Bronchial epithelial cell (primary cell): ENCODE measurements around the gene SKAP2. TPM values are rescaled to one million over a fixed set of nuclear protein-coding genes. Genes with fewer than 3 reads are reported as not detected.

ENCODE experiments used
- DNase-seq: peaks from one replicate; pipeline ENCODE4 v3.0.0-alpha.2; 2010; ENCODE audit warnings: low read depth
- FAIRE-seq: peaks from 2 replicates; lab custom pipeline; 2011; peaks lifted over from hg19 to GRCh38; lab: Jason Lieb, UNC
- H3K27me3 ChIP-seq: 2 replicates; pipeline ENCODE4 v1.5.1; 2011; ENCODE audit warnings: low read length; ENCODE audit not compliant: control insufficient read depth, insufficient read depth
- H3K36me3 ChIP-seq: 2 replicates; pipeline ENCODE4 v1.5.1; 2011; ENCODE audit warnings: low read length; ENCODE audit not compliant: control insufficient read depth, insufficient read depth
- H3K4me3 ChIP-seq: 2 replicates; pipeline ENCODE4 v1.5.1; 2011; ENCODE audit warnings: mild to moderate bottlenecking, low read depth, low read length, control low read depth
- total RNA-seq: library from RNA; depleted of rRNA; stranded (reverse); fragments of >200 nt; gene quantifications from 2 replicates; pipeline ENCODE4 v1.2.1, GENCODE V29; 2014
- TF ChIP-seq, protein P1 (sequence below): IDR thresholded peaks from 2 replicates; pipeline ENCODE4 v1.5.1; 2011; ENCODE audit warnings: mild to moderate bottlenecking, moderate library complexity, low read length, control low read depth, inconsistent platforms; ENCODE audit not compliant: insufficient read depth, severe bottlenecking

Gene SKAP2
- total RNA-seq, 1 donor from 2014 or later, result 2.1 TPM

- H3K27me3 ChIP-seq, result no peaks in the 10 kb centered on the region
- DNase-seq (peak; percentile 57), FAIRE-seq (no peak)
- no peak overlapping the region for H3K4me3 ChIP-seq
- TF ChIP-seq, protein P1, sequence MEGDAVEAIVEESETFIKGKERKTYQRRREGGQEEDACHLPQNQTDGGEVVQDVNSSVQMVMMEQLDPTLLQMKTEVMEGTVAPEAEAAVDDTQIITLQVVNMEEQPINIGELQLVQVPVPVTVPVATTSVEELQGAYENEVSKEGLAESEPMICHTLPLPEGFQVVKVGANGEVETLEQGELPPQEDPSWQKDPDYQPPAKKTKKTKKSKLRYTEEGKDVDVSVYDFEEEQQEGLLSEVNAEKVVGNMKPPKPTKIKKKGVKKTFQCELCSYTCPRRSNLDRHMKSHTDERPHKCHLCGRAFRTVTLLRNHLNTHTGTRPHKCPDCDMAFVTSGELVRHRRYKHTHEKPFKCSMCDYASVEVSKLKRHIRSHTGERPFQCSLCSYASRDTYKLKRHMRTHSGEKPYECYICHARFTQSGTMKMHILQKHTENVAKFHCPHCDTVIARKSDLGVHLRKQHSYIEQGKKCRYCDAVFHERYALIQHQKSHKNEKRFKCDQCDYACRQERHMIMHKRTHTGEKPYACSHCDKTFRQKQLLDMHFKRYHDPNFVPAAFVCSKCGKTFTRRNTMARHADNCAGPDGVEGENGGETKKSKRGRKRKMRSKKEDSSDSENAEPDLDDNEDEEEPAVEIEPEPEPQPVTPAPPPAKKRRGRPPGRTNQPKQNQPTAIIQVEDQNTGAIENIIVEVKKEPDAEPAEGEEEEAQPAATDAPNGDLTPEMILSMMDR, result no peak
- no peaks in the 10 kb centered on the region for H3K36me3 ChIP-seq
These were observed 155.0 kb downstream of the SKAP2 start for GRCh38 chr7:26709210-26709990.

DNA sequence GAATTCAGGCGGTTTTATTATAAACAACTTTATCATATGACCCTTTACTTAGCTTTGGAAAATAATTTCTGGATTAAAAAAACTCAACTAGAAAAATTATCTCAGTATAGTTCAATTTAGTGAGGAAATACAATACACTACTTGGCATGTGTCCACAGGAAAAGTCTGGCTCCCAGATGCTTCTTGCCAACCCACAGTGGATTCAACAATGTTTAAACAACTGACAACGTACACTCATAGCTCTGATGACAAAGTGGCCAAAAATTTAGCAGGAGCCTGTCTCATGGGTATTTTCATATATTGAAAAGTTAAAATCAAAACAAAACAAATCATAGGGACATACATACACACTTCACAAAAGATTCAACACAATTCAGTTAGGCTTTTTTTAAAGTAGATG is 158.8 kb downstream of the SKAP2 start:
- FAIRE-seq, result no peak
- H3K4me3 ChIP-seq, result no peak overlapping the region
- H3K27me3 ChIP-seq, result no peaks in the 10 kb centered on the region
- DNase-seq, result peak; percentile 89
- TF ChIP-seq, protein P1, result no peak
- H3K36me3 ChIP-seq, result no peaks in the 10 kb centered on the region

GRCh38 chr7:26704786-26705185 is 159.6 kb downstream of the SKAP2 start:
- Histone ChIP-seq H3K27me3 (peaks cover 1% of the 10 kb centered on the region), H3K36me3 (no peaks in the 10 kb centered on the region), H3K4me3 (no peak overlapping the region)
- FAIRE-seq (no peak), DNase-seq (no peak)
- TF ChIP-seq, protein P1, result no peak

DNA sequence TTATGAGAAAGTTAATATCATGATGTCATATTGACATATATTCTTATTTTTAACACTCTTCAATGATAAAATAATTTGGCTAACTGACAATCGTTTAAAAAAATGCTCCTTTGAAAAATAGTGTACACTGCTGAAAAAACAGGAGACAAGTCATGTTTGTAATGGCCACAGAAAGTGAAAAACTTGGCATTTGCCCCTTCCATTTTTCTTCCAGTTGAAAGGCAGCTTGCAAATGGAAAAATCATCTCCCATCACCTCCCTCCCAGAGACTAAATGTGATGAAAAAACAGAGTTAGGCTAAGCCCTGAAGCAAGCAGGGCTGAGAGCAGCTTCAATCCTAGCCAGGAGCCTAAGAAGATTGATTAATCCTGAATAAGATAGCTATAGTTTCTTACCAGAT is 160.4 kb downstream of the SKAP2 start:
- TF ChIP-seq, protein P1, result no peak
- Histone ChIP-seq H3K27me3 (peaks cover 1% of the 10 kb centered on the region), H3K4me3 (no peak overlapping the region), H3K36me3 (no peaks in the 10 kb centered on the region)
- DNase-seq, result no peak
- no peak for FAIRE-seq

- no peak for FAIRE-seq
- TF ChIP-seq, protein P1, result no peak
- no peak for DNase-seq
- H3K27me3 ChIP-seq, result peaks cover 1% of the 10 kb centered on the region
- H3K4me3 ChIP-seq, result no peak overlapping the region
- H3K36me3 ChIP-seq, result no peaks in the 10 kb centered on the region
These were observed 163.5 kb downstream of the SKAP2 start for GRCh38 chr7:26700893-26701292.

DNA sequence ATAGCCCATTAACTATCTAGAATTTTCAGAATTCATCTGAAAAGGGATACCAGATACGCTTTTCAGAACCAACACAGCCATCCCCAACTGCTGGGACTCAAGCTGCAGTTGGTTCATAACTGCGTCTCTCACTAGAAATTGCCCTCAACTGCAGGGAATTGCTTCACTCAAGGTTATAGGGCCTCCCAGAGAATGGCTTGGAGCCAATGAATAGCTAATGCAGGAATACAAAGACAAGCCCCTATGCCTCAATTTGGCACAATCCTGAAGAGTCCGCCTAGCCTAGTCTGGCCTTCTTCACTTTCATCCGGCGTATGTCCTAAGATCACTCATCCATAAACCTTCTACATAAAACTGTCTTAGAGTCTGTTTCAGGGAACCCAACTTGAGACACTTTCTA is 164.0 kb downstream of the SKAP2 start:
- Histone ChIP-seq H3K36me3 (no peaks in the 10 kb centered on the region), H3K4me3 (no peak overlapping the region), H3K27me3 (peaks cover 1% of the 10 kb centered on the region)
- FAIRE-seq (no peak), DNase-seq (no peak)
- TF ChIP-seq, protein P1, result no peak
